ENCODE measurements around the gene OR12D3. TPM values are rescaled to one million over a fixed set of nuclear protein-coding genes. Genes with fewer than 3 reads are reported as not detected.

The OR12D3 gene
- total and polyA plus RNA-seq, 10 of the 15 experiments (the other 5 are each of a cell fraction or from before 2014, with no cell fraction given) = not detected

DNA sequence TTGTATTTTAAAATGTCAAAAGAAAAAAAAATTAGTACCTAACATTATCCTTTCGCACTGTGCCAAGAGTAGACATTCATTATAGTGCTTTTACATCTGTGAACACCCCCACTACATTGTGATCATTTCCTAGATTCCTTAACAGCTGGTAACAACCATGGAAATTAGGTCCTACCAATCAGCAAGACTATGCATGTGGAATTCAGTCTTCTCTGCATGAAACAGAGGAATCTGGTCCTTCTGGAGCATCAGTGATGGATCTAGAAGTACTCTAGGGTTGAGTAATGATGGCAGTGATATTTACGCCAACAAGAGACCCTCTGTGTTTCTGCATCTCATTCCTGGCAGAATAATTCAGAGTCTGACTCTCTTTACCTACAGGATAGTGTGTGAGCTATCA is 49.1 kb upstream of the OR12D3 start (continued):
- TF ChIP-seq ZBTB11 (CRISPR knock-in tag; IDR thresholded peaks at IDR 0.05) (no peak), BCL11A (IDR thresholded peaks at IDR 0.05; ENCODE audit: low read depth, low read length) (no peak), FOS (IDR thresholded peaks at IDR 0.05; ENCODE audit: borderline replicate concordance, extremely low read depth, insufficient read length) (no peak)

GRCh38 chr6:29419516-29419915 is 44.4 kb upstream of the OR12D3 start:
- ATAC-seq (no peak), DNase-seq (ENCODE audit: low read depth, low spot score) (no peak), FAIRE-seq (no peak)
- in situ Hi-C loops (cut with MboI) = no loop called here
- POLR2A ChIA-PET = no interaction called here
- no peak overlapping the region for H3K4me3 ChIP-seq
- H3K4me2 ChIP-seq (ENCODE audit: control insufficient read depth, insufficient read depth) = no peak overlapping the region
- SMC1A ChIA-PET (ENCODE audit: uncharacterized antibody, unreplicated experiment) = no interaction called here
- H3K9me3 ChIP-seq (replicated peaks; ENCODE audit: control insufficient read depth, insufficient read depth, low read length) = no peaks in the 10 kb centered on the region
- no peak overlapping the region for H3K27ac ChIP-seq (ENCODE audit: control insufficient read depth, insufficient read depth)
- no peaks in the 10 kb centered on the region for H3K79me2 ChIP-seq (ENCODE audit: control insufficient read depth, insufficient read depth, low read length)
- H3K36me3 ChIP-seq (ENCODE audit: control insufficient read depth in 2 of 2, insufficient read depth in 2 of 2, low read length in 1 of 2) = no peaks in the 10 kb centered on the region
- H2AFZ ChIP-seq (ENCODE audit: control insufficient read depth, low read depth, low read length) = no peak overlapping the region
- CTCF ChIA-PET = no interaction called here
- RAD21 ChIA-PET (ENCODE audit: unreplicated experiment) = no interaction called here
- H3K27me3 ChIP-seq (replicated peaks in 1 of 2; ENCODE audit: control insufficient read depth in 2 of 2, insufficient read depth in 2 of 2, low read length in 1 of 2) = no peaks in the 10 kb centered on the region
- intact Hi-C loops (cut with micrococcal nuclease; ENCODE audit: unreplicated experiment) = no loop called here
- WGBS (ENCODE audit: insufficient coverage, insufficient replicate concordance, low lambda C conversion rate, missing lambda C conversion rate) = 2% methylated on average over 3 of the region's 3 CpGs
- TF ChIP-seq SMC3 (IDR thresholded peaks at IDR 0.05; ENCODE audit: borderline replicate concordance, low read length) (no peak), EGR1 (IDR thresholded peaks at IDR 0.05; ENCODE audit: borderline replicate concordance in 1 of 2, low read depth in 2 of 2, low read length in 2 of 2) (no peak), CREB1 (IDR thresholded peaks at IDR 0.05; ENCODE audit: low read depth) (no peak), RAD21 (IDR thresholded peaks at IDR 0.05; ENCODE audit: insufficient read depth, low read depth, low read length) (no peak), NR2C2 (IDR thresholded peaks at IDR 0.05; ENCODE audit: borderline replicate concordance, control insufficient read depth, insufficient read length, low read depth) (no peak), GABPA (IDR thresholded peaks at IDR 0.05; ENCODE audit: low read depth) (no peak), YBX1 (IDR thresholded peaks at IDR 0.05) (no peak), ATF2 (IDR thresholded peaks at IDR 0.05; ENCODE audit: low read length) (no peak), CBFB (IDR thresholded peaks at IDR 0.05; ENCODE audit: low read depth) (no peak)
- no peaks in the 10 kb centered on the region for H3K4me1 ChIP-seq (ENCODE audit: control insufficient read depth, insufficient read depth, low read length)
- H3K9ac ChIP-seq (ENCODE audit: control insufficient read depth, insufficient read depth, low read length) = no peak overlapping the region
- no peaks in the 10 kb centered on the region for H4K20me1 ChIP-seq (ENCODE audit: control insufficient read depth, insufficient read depth)
- no TSS peak for BruUV-seq (replicated peaks)
